Colonic mucosa (tissue), 4 donors: ENCODE measurements around the gene FES. TPM values are rescaled to one million over a fixed set of nuclear protein-coding genes. Genes with fewer than 3 reads are reported as not detected.

Source experiments
- DNase-seq: peaks from one replicate; pipeline ENCODE4 v3.0.0-alpha.2; 2020
- H3K27ac ChIP-seq: fragments of 200-600 bp; one replicate; pipeline ENCODE4 v1.8.0; 2021
- H3K27me3 ChIP-seq: fragments of 200-600 bp; one replicate; pipeline ENCODE4 v1.8.0; 2021
- H3K36me3 ChIP-seq: fragments of 200-600 bp; one replicate; pipeline ENCODE4 v1.8.0; 2021
- H3K4me1 ChIP-seq: fragments of 200-600 bp; one replicate; pipeline ENCODE4 v1.8.0; 2021; ENCODE audit warnings: mild to moderate bottlenecking
- H3K4me3 ChIP-seq: fragments of 200-600 bp; one replicate; pipeline ENCODE4 v1.8.0; 2021
- H3K9ac ChIP-seq, 2 donors: one replicate each; pipeline ENCODE4 v1.7.0; 2013; ENCODE audit warnings: control low read depth in 2 of 2, low read depth in 2 of 2, low read length in 2 of 2
- H3K9me3 ChIP-seq: fragments of 200-600 bp; one replicate; pipeline ENCODE4 v1.8.0; 2021
- CTCF ChIP-seq: fragments of 200-600 bp; IDR thresholded peaks from one replicate; pipeline ENCODE4 v1.8.0; 2022; ENCODE audit warnings: antibody characterized with exemption, mild to moderate bottlenecking
- intact Hi-C: fragments of 100-400 bp; cut with DNase I; formaldehyde crosslinking; loops from one replicate; pipeline ENCODE4 v1.14.1; 2022
- total RNA-seq, 2 donors: library from RNA; stranded (reverse); fragmentation: NEBNext Ultra II Directional in 1 of 2; extraction: Animal tissue kit (Norgen Biotek cat#: 25700) in 1 of 2; gene quantifications; one replicate each; pipeline ENCODE4 v1.2.1, GENCODE V29; 2021
- donor health status: healthy.
- donor health status: DM: no; HTN: no; CAD: no.
- donor health status: DM: no; HTN: no; CAD: no.

FES gene
- total RNA-seq, 2 donors from 2014 or later = 6.5 to 8.8 TPM

GRCh38 chr15:90913398-90913944 is 29.2 kb downstream of the FES start:
- Histone ChIP-seq H3K4me3 (no peak overlapping the region), H3K27me3 (no peaks in the 10 kb centered on the region), H3K27ac (no peak overlapping the region), H3K9me3 (no peaks in the 10 kb centered on the region), H3K36me3 (peaks cover 39% of the 10 kb centered on the region), H3K9ac (no peak overlapping the region), H3K4me1 (no peaks in the 10 kb centered on the region)
- TF ChIP-seq CTCF = no peak
- intact Hi-C loops = no loop called here
- no peak for DNase-seq

GRCh38 chr15:90914305-90915080 is 30.2 kb downstream of the FES start:
- no peak overlapping the region for H3K9ac ChIP-seq
- no peak for TF ChIP-seq CTCF
- H3K4me3 ChIP-seq = no peak overlapping the region
- no peaks in the 10 kb centered on the region for H3K27me3 ChIP-seq
- DNase-seq = no peak
- peaks cover 42% of the 10 kb centered on the region for H3K36me3 ChIP-seq
- no peaks in the 10 kb centered on the region for H3K4me1 ChIP-seq
- intact Hi-C loops = no loop called here
- no peak overlapping the region for H3K27ac ChIP-seq
- no peaks in the 10 kb centered on the region for H3K9me3 ChIP-seq

- DNase-seq = no peak
- H3K27me3 ChIP-seq = no peaks in the 10 kb centered on the region
- no peak overlapping the region for H3K9ac ChIP-seq
- peaks cover 36% of the 10 kb centered on the region for H3K36me3 ChIP-seq
- TF ChIP-seq CTCF = no peak
- no peak overlapping the region for H3K4me3 ChIP-seq
- H3K9me3 ChIP-seq = no peaks in the 10 kb centered on the region
- no peak overlapping the region for H3K27ac ChIP-seq
- intact Hi-C loops = no loop called here
- H3K4me1 ChIP-seq = no peaks in the 10 kb centered on the region
These were observed 31.0 kb downstream of the FES start for GRCh38 chr15:90915216-90915807.

- Histone ChIP-seq H3K27me3 (no peaks in the 10 kb centered on the region), H3K9ac (no peak overlapping the region), H3K36me3 (peaks cover 30% of the 10 kb centered on the region), H3K27ac (no peak overlapping the region), H3K9me3 (no peaks in the 10 kb centered on the region), H3K4me1 (no peaks in the 10 kb centered on the region), H3K4me3 (no peak overlapping the region)
- intact Hi-C loops = no loop called here
- TF ChIP-seq CTCF = no peak
- DNase-seq = no peak
These were observed 31.6 kb downstream of the FES start for GRCh38 chr15:90915808-90916440.

- Histone ChIP-seq H3K9ac (no peak overlapping the region), H3K27me3 (no peaks in the 10 kb centered on the region), H3K4me3 (no peak overlapping the region), H3K36me3 (peaks cover 25% of the 10 kb centered on the region), H3K9me3 (no peaks in the 10 kb centered on the region), H3K4me1 (no peaks in the 10 kb centered on the region), H3K27ac (no peak overlapping the region)
- DNase-seq = no peak
- no peak for TF ChIP-seq CTCF
- intact Hi-C loops = no loop called here
These were observed 32.2 kb downstream of the FES start for GRCh38 chr15:90916461-90916860.
